HG03460 (cell line): ENCODE data around the gene ACOX2.
"Not testable (repeated sequence)": the region's sequence is repeated elsewhere in the genome, so short reads cannot be mapped to it uniquely, and the experiment has no call there.

ENCODE experiments used
- ATAC-seq: cut with Tn5 transposase; IDR thresholded peaks from one replicate; pipeline ENCODE4 v1.9.1; 2021; ENCODE audit not compliant: unreplicated experiment

The ACOX2 gene

GRCh38 chr3:58535531-58536500 lies 1.2 kb downstream of the ACOX2 start:
- ATAC-seq, result no peak

- no peak for ATAC-seq
These were observed 2.1 kb downstream of the ACOX2 start for GRCh38 chr3:58534592-58535494.

- ATAC-seq, result no peak
These were observed 4.2 kb downstream of the ACOX2 start for GRCh38 chr3:58532794-58533220.

- ATAC-seq, result no peak
These were observed 5.0 kb downstream of the ACOX2 start for GRCh38 chr3:58531956-58532355.

GRCh38 chr3:58531555-58531954 lies 5.4 kb downstream of the ACOX2 start:
- ATAC-seq, result no peak

- ATAC-seq, result no peak
These were observed 6.6 kb downstream of the ACOX2 start for GRCh38 chr3:58530354-58530865.

- no peak for ATAC-seq
These were observed 7.3 kb downstream of the ACOX2 start for GRCh38 chr3:58529516-58530353.

GRCh38 chr3:58528629-58529028 lies 8.4 kb downstream of the ACOX2 start:
- ATAC-seq, result no peak

GRCh38 chr3:58527440-58527839 lies 9.6 kb downstream of the ACOX2 start:
- not testable (repeated sequence) for ATAC-seq

GRCh38 chr3:58526515-58526957 lies 10.5 kb downstream of the ACOX2 start:
- no peak for ATAC-seq

GRCh38 chr3:58524326-58524888 lies 12.6 kb downstream of the ACOX2 start:
- no peak for ATAC-seq

GRCh38 chr3:58522759-58523425 lies 14.1 kb downstream of the ACOX2 start:
- ATAC-seq, result no peak

GRCh38 chr3:58521917-58522631 lies 14.9 kb downstream of the ACOX2 start:
- ATAC-seq, result no peak

GRCh38 chr3:58521336-58521670 lies 15.7 kb downstream of the ACOX2 start:
- no peak for ATAC-seq

- no peak for ATAC-seq
These were observed 16.3 kb downstream of the ACOX2 start for GRCh38 chr3:58520403-58521335.

GRCh38 chr3:58519668-58520402 lies 17.2 kb downstream of the ACOX2 start:
- no peak for ATAC-seq

- ATAC-seq, result no peak
These were observed 18.6 kb downstream of the ACOX2 start for GRCh38 chr3:58518291-58518789.
